Measurements from ENCODE around the gene FRAS1.

Gene FRAS1

DNA sequence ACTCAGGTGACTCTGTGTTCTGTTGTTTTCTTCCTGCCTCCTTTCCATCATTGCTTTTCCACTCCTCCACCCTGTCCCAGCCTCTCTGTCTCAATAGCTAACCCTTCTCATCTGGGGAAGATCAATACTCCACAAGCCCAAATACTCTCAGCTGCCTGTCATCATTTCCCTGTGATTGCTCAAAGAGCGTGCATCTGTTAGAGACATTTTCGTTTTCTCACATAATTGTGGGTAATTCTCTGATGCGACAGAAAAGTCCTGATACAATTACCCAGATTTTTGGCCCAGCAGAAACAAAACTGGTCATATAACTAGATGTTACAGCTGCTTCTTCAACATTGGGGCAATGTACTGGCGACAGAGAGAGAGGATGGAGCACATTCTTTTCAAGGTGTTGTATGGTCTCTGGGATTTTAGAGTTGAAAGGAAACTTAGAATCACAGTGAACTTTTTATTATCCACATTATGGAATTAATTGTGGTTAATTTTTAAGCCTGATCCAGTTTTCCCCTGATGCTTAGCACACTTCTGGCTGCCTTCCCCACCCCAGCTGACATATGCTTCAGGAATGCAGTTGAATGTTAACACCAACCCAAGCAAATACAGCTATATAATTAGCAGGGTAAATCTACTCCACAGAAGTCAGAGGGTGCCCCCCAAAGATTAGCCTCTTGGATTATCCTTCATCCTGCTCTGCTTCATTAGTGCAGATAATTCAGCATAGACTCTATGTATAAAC is 323.0 kb downstream of the FRAS1 start:
- no peak for DNase-seq

DNA sequence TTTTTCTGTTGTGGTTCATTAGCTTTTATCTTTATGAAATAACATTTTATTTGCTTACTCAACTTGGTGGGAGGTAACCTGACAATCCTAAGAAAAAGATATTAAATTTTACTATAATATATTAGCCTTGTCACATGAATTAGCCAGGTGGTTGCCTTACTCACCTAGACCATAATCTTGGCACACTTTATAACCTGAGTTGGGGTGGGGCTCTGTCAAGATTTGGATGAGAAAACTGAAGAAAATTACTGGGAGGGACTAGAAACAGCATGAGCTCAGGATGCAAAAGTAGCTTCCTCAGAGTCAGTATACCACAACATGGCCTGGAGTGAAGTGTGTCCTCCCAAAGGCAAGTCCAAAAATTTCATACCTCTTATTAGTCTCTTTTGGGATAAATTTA is 329.6 kb downstream of the FRAS1 start:
- DNase-seq: no peak

DNA sequence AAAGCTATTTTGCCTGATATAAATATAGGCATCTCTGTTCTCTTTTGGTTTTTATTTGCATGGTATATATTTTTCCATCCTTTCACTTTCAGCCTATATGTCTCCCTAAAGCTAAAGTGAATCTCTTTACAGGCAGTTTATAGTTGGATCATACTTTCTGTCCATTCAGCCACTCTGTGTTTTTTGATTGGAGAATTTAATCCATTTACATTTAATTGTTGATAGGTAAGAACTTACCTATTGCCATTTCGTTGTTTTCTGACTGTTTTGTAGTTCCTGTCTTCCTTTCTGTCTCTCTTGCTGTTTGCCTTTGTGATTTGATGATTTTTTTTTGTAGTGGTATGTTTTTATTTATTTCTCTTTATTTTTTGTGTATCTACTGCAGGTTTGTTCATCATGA is 338.5 kb downstream of the FRAS1 start:
- DNase-seq: no peak

DNA sequence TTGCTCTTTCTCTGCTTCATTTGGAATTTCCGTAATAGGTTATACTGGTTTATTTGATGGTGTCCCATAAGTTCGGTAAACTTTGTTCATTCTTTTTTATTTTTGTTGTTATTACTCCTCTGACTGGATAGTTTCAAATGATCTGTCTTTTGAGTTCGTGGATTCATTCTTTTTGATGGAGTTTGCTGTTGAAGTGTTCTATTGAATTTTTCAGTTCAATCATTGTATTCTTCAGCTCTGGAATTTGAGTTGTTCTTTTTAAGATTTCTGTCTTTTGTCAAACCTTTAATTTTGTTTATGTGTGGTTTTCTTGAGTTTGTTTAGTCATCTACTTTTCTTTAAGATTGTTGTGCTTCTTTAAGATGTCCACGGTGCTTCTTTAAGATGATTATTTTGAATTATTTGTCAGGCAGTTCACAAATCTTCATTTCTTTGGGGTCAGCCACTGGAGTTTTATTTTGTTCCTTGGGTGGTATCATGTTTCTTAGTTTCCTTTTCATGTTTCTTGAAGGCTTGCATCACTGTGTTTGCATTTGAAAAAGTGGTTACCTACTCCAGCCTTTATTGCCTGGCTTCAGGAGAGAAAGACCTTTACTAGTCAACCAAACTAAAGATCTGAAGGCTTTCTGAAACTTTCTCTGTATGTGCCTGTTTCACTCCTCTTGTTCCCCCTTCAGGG is 339.6 kb downstream of the FRAS1 start:
- DNase-seq: no peak

DNA sequence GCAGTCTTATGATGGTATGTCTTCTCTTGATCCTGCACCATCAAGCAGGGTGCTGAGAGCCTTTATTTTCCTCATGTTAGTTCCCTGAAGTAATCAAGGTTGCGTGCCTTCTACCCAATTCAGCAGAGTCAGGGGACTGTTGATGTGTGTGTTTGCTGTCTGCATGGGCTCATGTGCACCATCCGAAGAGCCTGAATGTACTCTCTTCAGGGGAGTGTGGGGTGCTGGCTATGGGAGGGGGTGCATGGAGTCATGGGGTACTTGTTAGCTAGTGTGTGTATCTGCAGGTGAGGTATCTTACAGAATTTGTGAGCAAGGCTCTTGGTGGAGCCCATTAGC is 340.1 kb downstream of the FRAS1 start:
- no peak for DNase-seq

DNA sequence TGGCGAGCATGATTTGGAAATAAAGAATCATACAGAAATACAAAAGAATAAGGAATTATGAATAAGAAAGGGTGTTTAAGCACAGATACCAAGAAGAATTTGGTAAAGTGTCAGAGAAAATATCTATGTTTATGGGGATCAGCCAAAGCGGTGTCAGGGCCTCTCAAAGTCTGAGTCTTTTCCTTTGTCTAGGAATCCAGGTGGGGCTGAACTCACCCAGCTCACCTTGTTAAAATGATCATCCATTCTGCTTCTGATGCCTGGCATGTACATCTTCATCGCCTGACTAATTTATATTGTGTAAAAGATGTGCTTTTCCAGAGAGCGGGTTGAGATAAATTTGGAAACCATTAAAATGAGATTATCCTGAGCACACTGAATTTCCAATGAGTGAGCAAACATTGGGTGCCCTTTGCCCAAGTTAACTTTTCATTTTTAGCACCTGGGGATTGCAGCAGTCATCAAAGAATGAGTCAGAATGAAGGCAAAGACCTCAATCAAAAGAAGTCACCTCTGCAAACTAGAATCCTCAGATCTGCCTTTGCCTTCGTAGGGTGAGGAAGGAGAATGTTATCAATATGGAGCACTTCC is 352.6 kb downstream of the FRAS1 start:
- DNase-seq: no peak

DNA sequence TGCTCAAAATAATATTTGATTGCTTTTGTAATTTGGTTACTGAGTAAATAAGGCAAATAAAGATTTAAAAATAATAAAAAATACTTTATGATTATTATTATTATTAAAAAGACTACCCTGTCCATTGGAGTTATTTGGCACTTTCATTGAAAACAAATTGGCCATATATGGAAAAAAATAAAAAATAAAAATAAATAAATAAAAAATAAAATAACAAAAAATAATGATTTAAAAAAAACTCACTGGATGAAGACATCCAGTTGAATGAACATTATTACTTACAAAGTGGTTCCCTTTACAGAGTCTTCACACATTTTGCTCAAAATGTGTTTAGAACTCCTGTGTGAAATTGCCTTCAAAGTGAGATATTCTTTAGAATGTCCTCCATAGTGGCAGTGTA is 353.1 kb downstream of the FRAS1 start:
- no peak for DNase-seq

DNA sequence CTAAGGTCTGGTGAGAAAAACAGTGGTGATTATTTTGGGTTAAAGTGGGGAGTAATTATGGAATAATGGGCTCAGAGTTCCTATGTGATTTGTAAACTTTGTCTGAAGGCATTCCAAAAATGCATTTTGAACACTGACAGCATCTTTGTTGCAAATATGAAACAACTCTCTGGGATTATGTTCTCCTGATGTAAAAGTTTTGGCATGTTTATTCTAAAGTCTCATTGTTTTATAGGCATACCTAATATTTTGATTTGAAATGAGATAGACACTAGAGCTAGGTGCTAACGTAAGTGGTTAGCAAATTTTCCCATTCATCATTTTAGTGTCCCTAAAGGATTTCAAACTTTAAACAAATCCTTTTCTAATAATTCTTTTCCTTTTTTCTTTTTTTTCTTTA is 353.6 kb downstream of the FRAS1 start:
- no peak for DNase-seq

DNA sequence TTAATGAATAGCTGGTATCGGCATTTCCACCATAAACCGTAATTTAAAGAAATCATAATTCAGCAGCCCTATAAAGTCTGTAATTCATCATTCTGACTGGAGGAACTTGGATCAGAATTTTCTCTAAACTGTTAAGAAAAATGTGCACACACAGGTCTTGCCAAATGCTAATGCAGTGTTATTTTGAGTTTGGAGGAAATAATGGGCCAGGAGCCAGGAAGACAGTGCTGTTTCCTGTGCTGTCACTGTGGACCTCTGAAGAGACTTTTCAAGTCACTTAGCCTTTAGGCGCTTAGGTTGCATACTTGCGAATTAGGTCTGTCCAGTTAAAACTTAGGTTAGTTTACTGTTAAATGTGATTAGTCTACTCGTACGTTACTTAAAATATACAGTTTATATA is 357.0 kb downstream of the FRAS1 start:
- no peak for DNase-seq

DNA sequence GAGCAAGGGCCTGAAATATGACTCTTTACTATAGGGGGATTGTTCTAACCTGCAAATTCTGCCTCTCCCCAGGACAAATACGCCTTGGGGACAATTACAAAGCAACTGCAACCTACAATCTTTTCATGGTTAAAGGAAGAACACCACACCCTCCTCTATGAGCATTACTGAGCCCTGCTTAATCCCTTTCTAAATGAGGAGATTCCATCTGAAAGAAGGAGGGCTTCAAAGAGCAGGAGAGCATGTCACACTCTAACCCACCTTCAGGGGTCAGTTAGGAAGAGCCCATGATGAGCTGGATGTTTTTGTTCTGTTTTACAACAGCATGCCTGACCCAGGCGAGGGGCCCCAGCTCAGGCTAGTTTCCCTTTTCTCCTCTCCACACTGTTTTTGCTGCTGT is 360.5 kb downstream of the FRAS1 start:
- DNase-seq: no peak

DNA sequence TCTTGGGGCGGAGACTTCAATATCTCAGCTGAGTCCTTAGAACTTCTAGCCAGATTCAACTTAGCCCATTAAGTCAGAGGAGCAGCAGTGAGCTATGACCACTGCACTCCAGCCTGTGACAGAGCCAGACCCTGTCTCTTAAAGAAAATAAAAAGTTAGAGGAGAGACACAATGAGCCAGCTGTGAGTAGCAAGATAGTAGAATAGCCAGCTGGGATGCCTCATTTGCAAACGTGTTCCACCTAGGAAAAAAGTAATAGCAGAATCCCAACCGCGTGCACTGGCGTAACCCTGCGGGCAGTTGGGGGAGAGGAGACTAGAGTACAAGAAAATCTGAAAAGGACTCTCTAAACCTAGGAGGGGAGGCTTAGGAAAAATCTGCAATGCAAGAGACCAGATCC is 361.3 kb downstream of the FRAS1 start:
- no peak for DNase-seq

DNA sequence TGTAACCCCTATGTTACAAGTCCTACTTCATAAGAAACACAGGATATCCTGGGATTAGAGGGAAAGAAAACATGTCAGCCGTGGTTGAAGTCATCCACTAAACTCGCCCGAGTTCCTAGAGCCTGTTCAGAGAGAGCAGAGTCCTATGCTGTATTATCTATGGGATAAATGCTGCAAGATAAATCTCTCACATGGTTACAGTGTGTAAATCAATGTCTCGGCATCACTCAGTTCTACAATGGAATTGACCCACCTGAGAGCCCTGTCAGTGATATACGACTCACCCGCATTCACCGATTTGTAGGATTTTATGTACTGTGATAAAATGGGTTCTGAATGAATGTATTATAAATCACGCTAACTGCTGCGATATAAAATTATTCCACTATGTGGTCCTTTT is 366.7 kb downstream of the FRAS1 start:
- DNase-seq: no peak

DNA sequence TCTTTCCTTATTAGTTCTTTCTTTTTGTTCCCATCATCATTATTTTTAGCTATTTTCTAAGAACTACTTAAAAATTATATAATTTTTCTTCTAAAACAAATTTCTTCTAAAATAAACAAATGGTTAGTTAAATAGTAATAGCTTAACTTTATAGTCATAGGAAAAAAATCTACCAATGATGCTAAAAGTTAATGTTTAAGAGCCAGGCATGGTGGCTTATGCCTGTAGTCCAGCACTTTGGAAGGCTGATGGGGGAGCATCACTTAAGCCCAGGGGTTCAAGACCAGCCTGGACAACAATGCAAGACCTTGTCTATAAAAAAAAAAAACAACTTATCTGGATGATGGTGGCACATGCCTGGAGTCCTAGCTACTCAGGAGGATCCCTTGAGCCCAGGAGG is 367.3 kb downstream of the FRAS1 start:
- DNase-seq: no peak

DNA sequence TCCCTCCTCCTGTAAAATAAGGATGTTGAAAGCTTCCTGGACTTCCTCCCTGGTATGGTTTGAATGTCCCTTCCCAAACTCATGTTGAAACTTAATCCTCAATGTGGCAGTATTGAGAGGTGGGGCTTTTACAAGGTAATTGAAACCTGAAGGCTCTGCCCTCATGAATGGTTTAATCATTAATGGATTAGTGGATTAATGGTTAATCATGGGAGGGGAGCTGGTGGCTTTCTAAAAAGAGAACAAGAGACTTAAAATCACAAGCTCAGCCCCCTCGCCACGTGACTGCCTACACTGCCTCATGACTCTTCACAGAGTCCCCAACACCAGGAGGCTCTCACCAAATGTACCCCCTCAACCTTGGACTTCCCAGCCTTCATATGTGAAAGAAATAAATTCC is 369.8 kb downstream of the FRAS1 start:
- DNase-seq: no peak

DNA sequence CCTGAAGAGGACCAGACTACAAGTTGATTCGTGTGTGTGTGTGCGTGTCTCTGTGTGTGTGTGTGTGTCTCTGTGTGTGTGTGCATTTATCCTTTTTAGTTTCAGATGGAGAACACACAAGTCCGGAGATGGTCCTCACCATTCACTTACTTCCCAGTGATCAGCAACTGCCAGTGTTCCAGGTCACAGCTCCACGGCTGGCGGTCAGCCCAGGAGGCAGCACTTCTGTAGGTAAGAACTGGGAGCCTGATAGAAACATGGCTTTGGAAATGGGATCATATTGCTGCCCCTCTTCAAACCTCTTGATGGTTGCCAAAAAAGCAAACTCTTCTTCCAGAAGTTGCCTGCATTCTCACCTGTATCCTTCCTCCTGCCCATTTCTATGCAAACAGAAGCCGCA is 371.9 kb downstream of the FRAS1 start:
- no peak for DNase-seq

DNA sequence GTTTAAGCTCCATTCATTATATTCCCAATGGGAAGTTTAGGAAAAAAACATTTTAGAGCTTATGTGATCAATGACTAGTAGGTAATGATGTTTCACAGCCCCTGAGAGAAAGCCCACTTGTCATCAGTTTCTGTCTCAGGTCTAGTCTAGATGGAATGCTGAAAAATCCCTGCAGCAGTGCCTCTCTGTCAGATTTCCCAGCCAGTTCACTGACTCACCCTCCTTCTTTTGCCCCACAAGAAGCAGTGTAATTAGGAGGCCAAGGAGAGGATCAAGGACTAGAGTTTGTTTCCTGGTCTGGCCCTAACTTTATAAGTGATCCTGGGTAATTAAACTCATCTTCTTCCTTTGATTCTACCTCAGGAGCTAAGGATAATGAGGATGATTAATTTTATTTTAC is 375.8 kb downstream of the FRAS1 start:
- DNase-seq: no peak

DNA sequence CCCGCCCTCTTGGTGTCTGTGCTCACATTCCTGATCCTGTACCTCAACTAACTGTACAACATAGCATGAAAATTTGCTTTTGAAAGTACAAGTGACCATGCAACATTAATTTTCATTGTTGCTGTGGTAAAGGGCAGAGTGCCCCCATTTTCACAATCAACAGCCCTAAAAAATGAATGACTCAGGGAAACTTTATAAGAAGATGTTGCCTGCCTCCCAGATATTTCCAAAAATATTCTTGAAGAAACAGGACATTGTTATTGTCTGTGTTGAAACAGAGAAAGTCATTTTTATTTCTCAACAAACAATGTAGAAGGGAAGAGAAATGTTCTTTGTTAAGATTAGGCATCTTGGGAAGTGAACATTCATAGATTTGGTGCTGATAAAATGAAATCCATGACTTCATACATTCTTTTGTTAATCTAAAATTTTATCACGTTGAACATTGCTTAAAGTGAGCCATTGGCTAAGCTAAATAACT is 380.5 kb downstream of the FRAS1 start:
- DNase-seq: no peak

DNA sequence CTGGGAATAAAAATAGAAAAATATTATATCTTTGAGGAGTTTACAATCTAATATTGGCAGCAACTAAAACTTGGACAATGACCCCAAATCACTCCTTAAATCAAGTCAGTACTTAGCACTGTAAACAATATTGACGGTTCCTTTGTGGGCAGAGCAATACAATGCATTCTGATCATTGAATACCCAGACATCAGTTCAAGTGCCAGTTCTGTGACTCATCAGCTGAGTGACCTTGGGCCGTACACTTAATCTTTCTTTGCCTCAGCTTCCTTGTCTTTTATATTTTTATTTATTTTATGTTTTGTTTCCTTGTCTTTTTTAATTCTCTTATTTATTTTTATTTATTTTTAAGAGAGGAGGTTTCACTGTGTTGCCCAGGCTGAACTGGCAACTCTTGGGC is 382.2 kb downstream of the FRAS1 start:
- no peak for DNase-seq

DNA sequence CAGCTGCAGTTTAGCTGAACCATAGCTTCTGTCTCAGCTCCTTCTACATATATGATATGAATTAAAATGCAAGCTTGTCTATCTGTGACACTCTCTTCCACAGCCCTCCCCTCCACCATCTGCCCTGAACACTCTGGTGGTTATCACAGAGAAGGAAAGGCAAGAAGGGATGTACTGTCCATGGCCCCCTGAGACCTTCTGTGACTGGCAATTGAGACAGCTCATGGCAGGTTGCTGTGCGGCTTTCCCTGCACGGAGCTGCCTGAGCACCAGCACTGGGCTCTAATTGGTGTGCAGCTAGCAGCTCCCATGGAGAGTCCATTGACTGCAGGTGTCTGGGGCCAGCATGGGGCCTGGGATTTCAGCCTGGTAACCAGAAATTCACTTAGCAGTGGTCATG is 384.6 kb downstream of the FRAS1 start:
- DNase-seq: no peak

DNA sequence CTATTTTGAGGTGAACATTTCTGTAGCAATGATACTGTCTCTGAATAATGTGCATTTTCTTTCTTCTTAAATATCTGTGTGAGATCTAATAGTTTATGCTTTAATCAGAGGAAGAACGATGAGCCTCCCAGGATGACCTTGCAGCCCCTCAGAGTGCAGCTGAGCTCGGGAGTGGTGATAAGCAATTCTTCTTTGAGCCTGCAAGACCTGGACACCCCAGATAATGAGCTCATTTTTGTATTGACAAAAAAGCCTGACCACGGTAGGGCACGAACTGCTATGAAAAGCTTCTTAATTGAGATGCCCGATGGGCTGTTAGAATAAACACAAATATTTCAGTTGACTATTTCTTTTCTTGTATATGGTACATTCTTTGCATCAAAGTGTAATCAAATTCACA is 389.5 kb downstream of the FRAS1 start:
- DNase-seq: no peak

DNA sequence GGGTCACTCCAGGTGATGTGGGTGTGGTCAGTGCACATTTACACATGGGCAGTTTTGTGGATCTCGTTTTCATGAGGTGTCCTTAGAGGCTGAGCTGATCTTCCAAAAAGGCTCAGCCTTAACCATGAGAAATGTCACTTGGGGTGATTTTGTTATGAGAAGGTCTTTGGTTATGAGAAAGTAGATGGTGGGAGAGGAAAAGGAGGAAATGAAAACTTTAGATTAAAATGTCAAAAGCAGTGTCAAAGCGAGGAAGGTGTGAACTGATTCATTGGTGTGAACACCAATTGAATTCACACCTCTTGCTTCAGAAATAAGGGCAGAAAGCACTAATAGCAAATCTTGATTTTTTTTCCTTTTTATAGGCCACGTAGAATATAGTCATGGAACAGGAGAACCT is 394.3 kb downstream of the FRAS1 start:
- DNase-seq: no peak

DNA sequence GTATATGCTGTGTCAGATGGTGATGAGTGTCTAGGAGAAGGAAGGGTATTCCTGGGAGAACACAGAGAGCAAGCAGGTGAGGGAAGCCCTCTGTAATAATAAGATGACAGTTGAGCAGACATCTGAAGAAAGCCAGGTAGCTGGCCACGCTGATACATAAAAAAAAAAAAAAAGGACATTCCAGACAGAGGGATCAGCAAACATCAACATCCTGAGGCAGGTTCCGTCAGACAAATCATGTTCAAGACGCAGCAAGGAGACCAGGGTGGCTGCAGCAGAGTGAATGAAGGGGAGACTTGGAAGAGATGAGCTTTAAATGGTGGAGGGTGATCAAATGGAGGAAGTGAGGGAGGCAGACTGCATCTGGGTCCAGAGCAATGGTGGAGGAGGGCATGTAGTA is 396.9 kb downstream of the FRAS1 start:
- DNase-seq: no peak

DNA sequence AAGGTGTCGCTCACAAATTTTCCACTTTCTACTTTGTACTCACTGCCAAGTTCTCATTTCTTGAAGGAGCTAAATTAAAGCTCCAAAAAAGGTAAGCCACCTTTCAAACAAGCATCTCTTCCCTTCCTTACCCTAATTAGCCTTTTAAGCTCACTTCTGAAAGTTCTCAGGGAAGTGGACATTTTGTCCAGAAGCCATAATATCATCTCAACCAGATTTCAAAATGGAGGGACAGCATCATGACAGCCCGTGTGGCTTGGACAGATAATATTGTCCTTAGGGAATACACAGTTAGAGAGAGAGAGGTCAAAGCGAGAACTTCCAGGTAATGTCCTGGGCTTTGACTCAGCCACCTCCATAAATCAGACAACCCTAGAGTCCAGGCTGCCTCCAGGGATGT is 400.6 kb downstream of the FRAS1 start:
- no peak for DNase-seq

DNA sequence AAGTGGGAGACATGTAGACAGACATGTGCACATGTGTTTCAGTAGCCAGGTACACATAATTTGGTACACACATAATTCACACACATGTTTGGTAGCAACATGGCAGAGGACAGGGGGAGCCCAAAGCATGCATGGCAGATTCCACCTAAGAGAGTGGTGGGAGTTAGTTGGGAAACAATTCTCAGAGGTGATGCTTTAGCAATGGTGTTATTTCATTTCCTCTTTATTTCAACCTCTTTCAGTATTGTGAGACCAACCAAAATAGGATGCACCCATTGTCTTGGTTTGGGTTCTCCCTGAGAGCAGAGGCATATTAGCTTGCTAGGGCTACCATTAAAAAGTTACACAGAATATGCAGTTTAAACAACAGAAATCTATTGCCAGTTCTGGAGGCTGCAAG is 402.2 kb downstream of the FRAS1 start:
- DNase-seq: no peak

DNA sequence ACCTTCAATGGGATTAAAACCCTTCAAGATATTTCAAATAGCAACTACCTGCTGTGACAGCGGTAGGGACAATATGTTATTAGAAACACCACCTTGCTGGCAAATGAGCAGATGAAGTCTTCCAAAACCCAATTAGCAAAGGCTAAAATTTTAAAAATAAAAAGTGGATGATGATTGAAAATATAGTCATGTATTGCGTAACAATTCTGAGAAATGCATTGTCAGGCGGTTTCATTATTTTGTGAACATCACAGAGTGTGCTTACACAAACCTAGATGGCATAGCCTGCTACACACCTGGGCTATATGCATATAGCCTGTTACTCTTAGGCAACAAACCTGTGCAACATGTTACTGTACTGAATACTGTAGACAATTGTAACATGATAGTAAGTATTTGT is 403.2 kb downstream of the FRAS1 start:
- no peak for DNase-seq

All from NCI-H774 (cell line).